ENCODE data around the gene MIGA1.
"Not testable (repeated sequence)": the region's sequence is repeated elsewhere in the genome, so short reads cannot be mapped to it uniquely, and the experiment has no call there.

Gene MIGA1

GRCh38 chr1:77858725-77859124 is 79.3 kb downstream of the MIGA1 start:
- no peak for DNase-seq

GRCh38 chr1:77859248-77859647 is 79.8 kb downstream of the MIGA1 start:
- DNase-seq, result no peak

DNA sequence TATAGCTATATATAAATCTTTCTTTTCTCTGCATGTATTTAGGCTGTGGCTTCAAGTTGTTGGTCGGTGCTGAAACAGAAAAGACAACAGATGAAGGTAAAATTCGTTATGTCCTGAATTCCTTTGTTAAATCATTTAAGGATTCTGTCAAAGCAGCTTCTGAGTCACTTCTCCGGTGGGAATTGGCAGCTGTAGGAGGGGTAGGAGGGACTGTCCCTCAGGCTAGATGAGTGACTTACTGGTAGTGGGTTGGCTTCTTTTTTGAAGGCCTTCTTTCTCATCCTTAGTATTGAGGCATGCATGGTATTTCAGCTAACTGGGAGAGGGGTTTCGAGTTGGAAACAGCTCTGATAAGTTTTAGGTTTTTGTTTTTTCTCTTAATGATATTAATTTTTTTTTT is 86.8 kb downstream of the MIGA1 start:
- DNase-seq, result no peak

DNA sequence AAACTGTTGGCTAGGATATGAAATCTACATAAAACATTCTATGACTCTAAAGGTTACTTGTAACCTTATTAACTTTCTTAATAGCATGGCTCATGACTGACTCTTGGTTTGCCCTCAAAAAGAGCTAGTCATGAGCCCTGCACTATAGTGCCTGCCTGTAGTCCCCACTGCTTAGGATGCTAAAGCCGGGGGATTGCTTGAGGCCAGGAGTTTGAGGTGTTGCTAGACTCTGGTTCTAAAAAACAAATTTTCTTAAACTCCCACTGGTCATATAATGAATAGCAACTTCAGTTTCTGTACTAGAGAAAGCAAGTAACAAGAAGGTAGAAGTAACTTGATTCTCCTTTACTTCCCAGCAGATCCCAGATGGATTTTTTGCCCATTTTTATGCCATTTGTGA is 93.2 kb downstream of the MIGA1 start:
- DNase-seq, result no peak

DNA sequence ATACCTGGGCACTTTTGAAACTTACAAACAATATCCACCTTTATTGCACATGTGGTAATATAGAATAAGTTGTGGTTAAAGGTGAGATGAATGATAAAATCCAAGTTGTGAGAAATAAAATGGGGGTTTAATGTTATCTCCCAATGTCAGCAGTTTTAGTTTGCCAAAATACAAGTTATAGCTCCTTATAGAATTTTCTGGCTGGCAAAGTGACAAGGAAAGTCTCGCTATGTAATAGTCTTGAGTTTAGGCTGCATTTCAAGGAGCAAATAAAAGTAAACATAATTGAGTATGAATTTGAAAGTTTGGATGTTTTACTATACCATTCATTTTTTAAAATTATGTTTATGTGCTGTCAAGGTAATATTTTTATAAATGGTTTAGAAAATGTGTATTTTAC is 94.0 kb downstream of the MIGA1 start:
- no peak for DNase-seq

DNA sequence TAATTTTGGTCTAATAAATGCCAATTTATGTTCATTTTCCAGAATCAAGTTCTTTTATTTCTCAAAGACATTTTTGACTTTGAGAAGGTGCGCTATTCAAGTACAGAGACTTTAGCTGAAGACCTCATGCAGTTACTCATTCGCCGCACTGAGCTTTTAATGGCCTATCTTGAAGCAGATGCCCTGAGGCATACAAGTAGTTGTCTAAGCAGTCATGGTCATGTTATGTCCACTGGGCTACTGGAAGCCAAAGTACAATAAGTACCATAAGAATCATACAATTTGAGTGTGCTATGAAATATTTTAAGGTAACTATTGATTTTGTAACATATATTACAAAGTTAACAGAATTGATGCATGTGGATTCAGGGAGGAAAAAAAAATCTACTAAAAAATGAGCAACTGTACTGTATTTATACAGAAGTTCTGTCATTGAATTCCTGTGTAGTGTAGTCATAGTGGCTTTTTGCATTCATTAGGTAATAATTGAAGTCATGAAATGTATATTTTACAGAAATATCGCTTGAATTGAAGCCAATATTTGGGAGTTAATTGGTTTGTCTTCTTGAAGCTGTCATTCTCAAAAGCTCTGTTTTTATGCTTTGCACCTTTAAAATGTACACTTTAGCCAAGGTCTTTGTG is 95.5 kb downstream of the MIGA1 start:
- DNase-seq, result peak; percentile 60

- DNase-seq, result peak; percentile 49
These were observed 97.4 kb downstream of the MIGA1 start for GRCh38 chr1:77876884-77877283.

DNA sequence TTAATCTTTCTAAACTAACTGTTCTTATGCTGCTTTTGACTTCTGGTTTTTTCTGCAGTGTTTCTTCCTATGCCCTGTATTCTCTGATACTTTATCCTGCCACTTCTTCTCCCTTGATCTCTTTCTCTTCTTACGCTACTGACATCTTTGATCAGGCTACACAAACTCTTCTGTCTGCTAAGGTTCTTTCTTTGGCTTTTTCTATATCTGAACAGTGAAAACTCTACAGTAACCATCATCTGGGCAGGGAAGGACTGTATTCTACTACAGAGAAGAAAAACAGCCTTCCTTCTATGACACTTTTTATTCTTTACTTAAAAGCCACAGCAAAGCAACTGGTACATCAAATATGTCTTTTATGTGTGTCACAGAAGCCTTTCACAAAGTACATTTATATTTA is 101.6 kb downstream of the MIGA1 start:
- no peak for DNase-seq

- no peak for DNase-seq
These were observed 103.0 kb downstream of the MIGA1 start for GRCh38 chr1:77882411-77882810.

GRCh38 chr1:77888081-77888780 is 108.8 kb downstream of the MIGA1 start, which contains the start of gene NEXN:
Gene NEXN (plus strand): TSS chr1:77888624. CDS start chr1:77916107, 27,483 bp downstream.
- peak; percentile 85 for DNase-seq

DNA sequence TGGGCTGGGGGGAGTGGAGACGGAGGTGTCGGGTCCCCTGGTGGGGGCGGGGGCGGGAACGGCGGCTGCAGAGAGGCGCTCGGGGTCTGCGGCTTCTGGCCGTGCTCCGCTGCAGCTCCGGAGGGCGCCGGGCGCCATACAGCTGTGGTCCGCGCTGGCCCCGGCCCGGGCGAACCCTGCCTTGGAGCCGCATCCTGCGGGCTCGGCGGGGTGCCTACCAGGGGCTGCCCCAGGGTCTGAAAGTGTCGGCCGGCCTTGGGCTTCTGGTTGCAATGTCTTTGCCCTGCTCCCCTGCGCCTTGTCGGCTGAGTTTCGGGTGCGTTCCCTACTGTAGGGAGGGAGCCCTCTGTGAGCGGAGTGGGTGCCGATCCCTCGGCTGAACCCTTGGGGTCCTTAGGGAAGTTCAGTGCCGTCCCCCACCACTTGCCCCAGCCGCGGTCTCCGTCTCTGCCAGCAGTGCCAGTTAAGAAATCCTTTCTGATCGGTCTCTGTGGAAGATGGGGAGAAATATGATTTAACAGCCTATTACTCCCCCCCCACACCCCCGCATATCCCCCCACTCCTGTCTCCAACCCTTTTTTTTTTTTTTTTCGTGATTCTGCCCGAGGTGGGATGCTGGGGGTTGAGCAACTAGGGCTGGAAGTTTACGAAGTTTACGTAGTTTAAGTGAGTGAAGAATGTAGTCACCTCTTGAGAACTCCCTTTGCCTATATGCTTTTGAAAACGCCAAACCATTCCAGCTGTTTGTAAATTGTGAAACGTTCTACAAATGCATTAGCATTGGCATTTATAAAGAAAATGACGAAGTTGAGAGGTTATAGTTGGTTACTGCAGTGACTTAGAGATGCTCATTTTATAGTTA is 109.6 kb downstream of the MIGA1 start:
- DNase-seq, result peak; percentile 57

DNA sequence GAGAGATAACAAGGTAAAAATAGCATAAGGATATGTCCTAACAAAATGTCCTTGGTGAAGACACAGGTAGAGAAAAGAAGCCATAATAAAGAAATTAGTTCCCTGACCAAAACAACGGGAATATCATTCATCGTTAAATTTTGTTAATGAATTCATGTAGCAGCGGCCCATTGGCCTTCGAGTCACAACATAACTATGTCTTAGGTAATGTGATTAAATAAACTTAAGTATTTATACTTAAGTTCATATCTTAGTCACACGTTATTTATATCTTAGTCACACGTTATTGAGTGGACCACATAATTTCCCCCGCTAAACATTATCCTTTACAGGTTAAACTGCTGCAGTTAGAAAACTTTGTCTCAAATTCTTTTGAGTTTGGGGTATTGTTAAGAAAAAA is 110.2 kb downstream of the MIGA1 start:
- DNase-seq, result peak; percentile 94

GRCh38 chr1:77891200-77891599 is 111.8 kb downstream of the MIGA1 start:
- DNase-seq, result no peak

DNA sequence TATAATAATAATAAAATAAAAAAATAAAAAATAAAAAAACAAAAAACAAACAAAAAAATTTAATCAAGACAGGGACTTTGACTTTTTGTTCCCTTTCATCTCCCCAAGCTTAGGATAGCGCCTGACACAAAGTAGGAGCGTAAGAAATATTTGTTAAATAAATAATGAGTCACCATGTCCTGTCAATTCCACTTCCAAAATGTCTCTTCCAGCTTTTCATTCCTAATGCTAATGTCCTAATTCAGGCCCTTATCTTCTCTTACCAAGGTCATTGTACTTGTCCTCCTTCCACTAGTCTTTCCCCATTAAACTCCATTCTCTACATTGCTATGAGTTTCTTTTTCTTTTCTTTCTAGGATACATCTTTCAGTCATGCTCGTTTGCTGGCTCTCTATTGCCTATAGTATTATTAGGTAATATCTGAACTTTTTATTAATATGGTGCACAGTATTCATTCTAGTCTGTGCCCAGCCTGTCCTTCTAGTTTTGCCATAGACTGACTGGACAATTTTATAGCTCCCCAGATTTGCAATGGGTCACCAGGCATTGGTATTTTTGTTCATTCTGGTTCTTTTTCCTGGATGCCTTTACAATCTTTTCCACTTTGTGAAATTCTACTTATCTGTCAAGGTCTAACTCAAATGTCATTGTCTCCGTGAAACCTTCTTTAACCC is 120.3 kb downstream of the MIGA1 start:
- peak; percentile 62 for DNase-seq

DNA sequence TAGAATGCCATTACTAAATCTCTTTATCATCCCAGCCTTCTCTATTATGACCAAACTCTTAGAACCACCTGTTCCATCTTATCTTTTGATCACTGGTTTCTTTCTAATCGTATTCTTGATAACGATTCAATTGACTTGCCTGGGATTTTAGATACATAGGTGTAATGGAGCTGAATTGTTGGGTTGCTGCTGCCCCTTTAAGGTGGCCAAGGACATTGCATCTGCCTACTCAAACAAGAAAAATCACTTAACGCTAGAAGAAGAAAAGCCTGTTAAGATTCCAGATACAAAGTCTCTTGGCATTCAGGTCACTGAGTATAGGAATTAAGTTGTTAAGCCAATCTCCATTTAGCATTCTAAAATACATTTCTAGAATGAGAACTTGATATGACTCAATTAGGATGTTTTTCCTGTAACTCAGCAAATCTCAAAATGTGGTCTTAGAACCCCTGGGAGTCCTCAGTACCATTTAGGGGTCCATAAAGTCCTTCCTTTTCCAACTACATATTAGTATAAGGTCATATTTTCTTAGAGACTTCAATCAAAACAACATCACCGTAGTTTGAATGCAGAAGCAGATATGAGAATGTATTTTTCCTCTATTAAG is 121.3 kb downstream of the MIGA1 start:
- peak; percentile 55 for DNase-seq

- DNase-seq, result no peak
These were observed 126.2 kb downstream of the MIGA1 start for GRCh38 chr1:77905603-77906002.

DNA sequence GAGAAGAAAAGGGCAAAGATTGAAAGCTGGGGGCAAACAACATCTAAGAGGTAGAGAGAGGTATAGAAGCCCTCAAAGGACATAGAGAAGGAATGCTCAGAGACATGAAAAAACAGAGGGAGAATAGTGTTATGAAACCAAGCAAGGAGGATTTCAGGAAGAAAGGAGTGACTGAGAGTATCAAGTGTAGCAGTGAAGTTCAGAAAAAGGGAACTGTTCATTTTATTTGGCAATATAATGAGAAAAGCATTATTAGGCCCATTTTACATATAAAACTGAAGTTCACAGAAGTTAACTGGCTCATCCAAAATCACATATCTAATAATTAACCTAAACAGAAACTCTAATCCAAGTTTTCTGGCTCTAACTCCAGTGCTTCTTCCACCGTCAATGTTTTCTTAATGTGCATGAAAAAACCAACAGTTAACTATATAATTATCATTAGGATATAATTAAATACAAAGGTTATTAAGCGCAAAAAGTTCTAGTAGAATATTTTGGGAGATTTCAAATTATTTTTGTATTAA is 126.6 kb downstream of the MIGA1 start:
- DNase-seq, result no peak

- DNase-seq, result no peak
These were observed 127.2 kb downstream of the MIGA1 start for GRCh38 chr1:77906624-77907023.

GRCh38 chr1:77910116-77910515 is 130.7 kb downstream of the MIGA1 start:
- no peak for DNase-seq

DNA sequence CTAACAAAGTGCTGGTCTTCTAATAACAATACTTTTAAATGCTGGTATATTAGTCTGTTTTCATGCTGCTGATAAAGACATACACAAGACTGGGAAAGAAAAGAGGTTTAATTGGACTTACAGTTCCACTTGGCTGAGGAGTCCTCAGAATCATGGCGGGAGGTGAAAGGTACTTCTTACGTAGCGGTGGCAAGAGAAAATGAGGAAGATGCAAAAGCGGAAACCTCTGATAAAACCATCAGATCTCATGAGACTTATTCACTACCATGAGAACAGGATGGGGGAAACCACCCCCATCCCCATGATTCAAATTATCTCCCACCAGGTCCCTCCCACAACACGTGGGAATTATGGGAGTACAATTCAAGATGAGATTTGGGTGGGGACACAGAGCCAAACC is 139.5 kb downstream of the MIGA1 start:
- not testable (repeated sequence) for DNase-seq

- DNase-seq, result no peak
These were observed 146.1 kb downstream of the MIGA1 start for GRCh38 chr1:77925518-77925917.

DNA sequence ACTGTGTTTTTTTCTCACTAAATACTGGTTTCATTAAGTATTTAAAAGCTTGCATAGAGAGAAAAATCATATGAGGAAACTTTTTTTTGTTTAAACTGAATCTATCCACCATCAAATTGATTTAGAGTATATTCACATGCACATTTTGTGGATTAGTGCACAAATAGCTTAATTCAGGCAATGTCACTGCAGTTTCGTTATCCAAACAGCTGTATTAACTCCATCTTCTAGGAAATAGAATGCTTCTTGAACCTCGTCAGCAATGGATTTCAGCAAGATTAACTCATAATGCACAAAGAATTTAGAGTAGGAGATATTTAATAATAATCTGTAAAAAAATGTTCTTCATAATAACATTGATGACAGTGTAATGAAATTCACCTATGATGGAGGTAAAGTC is 146.5 kb downstream of the MIGA1 start:
- DNase-seq, result no peak
